CD4-positive, alpha-beta T cell (primary cell): ENCODE results near the gene PLEKHA1. TPM values are rescaled to one million over a fixed set of nuclear protein-coding genes. Genes with fewer than 3 reads are reported as not detected.

Experiments
- ATAC-seq: fragments of 200-7000 bp; cut with Tn5 transposase; one replicate; pipeline ENCODE4 v1.10.0; 2022; ENCODE audit warnings: mild to moderate bottlenecking; ENCODE audit not compliant: poor library complexity
- CTCF ChIA-PET: fragments of 350-600 bp; sonication (Branson Sonifier 250); formaldehyde crosslinking; loops from one replicate; lab custom pipeline; 2021; ENCODE audit warnings: antibody characterized with exemption, inconsistent platforms; lab: Charles Lee
- POLR2A ChIA-PET: fragments of 350-600 bp; sonication (Branson Sonifier 250); formaldehyde crosslinking; loops from one replicate; lab custom pipeline; 2021; ENCODE audit warnings: antibody characterized with exemption, inconsistent platforms; lab: Charles Lee
- DNase-seq, 14 experiments: peaks; one replicate each; pipeline ENCODE4 v3.0.0-alpha.2; 2013 to 2020; ENCODE audit warnings: mixed read lengths in 2 of 14
- H3K27ac ChIP-seq, 2 donors: one replicate each; pipeline versions ENCODE4 v1.5.1 to v1.7.0; 2013; ENCODE audit warnings: low read length in 2 of 2, low read depth in 1 of 2, mild to moderate bottlenecking in 1 of 2
- H3K27me3 ChIP-seq, 2 experiments: 1 replicate in 1 of 2; 2 replicates in 1 of 2; pipeline versions ENCODE4 v1.6.1 to v1.7.0; 2013; ENCODE audit warnings: low read length in 2 of 2, control low read depth in 1 of 2, mild to moderate bottlenecking in 1 of 2, moderate library complexity in 1 of 2; ENCODE audit not compliant: insufficient read depth in 2 of 2, control insufficient read depth in 1 of 2
- H3K36me3 ChIP-seq: one replicate; pipeline ENCODE4 v1.6.1; 2013; ENCODE audit warnings: low read length, control low read depth; ENCODE audit not compliant: insufficient read depth
- H3K4me1 ChIP-seq: one replicate; pipeline ENCODE4 v1.6.1; 2013; ENCODE audit warnings: low read length, control low read depth; ENCODE audit not compliant: insufficient read depth
- H3K4me3 ChIP-seq: one replicate; pipeline ENCODE4 v1.5.1; 2013; ENCODE audit warnings: mild to moderate bottlenecking, low read length, moderate library complexity
- H3K9me3 ChIP-seq, 2 experiments: 1 replicate in 1 of 2; 2 replicates in 1 of 2; pipeline versions ENCODE4 v1.6.1 to v1.7.0; 2013; ENCODE audit warnings: low read length in 2 of 2, mild to moderate bottlenecking in 2 of 2, control low read depth in 1 of 2, moderate library complexity in 1 of 2; ENCODE audit not compliant: control insufficient read depth in 1 of 2, insufficient read depth in 1 of 2
- H3K27ac Mint-ChIP-seq: one replicate; pipeline ENCODE4 v1.8.0; 2020; ENCODE audit warnings: mixed read lengths
- H3K27me3 Mint-ChIP-seq: one replicate; pipeline ENCODE4 v1.8.0; 2021; ENCODE audit warnings: mixed read lengths
- H3K36me3 Mint-ChIP-seq: one replicate; pipeline ENCODE4 v1.8.0; 2021; ENCODE audit warnings: low read depth, mixed read lengths
- H3K4me1 Mint-ChIP-seq: one replicate; pipeline ENCODE4 v1.8.0; 2021; ENCODE audit warnings: low read depth, mixed read lengths
- H3K4me3 Mint-ChIP-seq: one replicate; pipeline ENCODE4 v1.8.0; 2020; ENCODE audit warnings: mild to moderate bottlenecking, mixed read lengths
- H3K9me3 Mint-ChIP-seq: one replicate; pipeline ENCODE4 v1.8.0; 2020; ENCODE audit warnings: mixed read lengths
- CTCF ChIP-seq: fragments of 200-600 bp; IDR thresholded peaks from one replicate; pipeline ENCODE4 v1.8.0; 2022; ENCODE audit warnings: antibody characterized with exemption, mild to moderate bottlenecking
- intact Hi-C, 2 experiments: fragments of 100-400 bp; cut with DNase I in 1 of 2; cut with micrococcal nuclease in 1 of 2; formaldehyde crosslinking; loops; one replicate each; pipeline versions ENCODE4 v1.15.1 to v1.9.0; 2023 to 2025; cut with DNase I, micrococcal nuclease
- total RNA-seq, 174 experiments: library from RNA in 2 of 174; stranded (reverse) in 2 of 174; gene quantifications; one replicate each; pipeline ENCODE4 v1.2.3 and lab custom pipeline; 2021 to 2026

PLEKHA1 gene
- total RNA-seq, 2 experiments from 2014 or later: 24.9 to 26.8 TPM

- Histone ChIP-seq H3K27ac (no peak overlapping the region), H3K9me3 (no peaks in the 10 kb centered on the region), H3K4me3 (no peak overlapping the region), H3K36me3 (no peaks in the 10 kb centered on the region), H3K27me3 (no peaks in the 10 kb centered on the region), H3K4me1 (no peaks in the 10 kb centered on the region)
- Mint-ChIP-seq H3K36me3 (peaks cover 18% of the 10 kb centered on the region), H3K4me1 (no peaks in the 10 kb centered on the region), H3K9me3 (peaks cover 6% of the 10 kb centered on the region), H3K27ac (no peak overlapping the region), H3K27me3 (peaks cover under 1% of the 10 kb centered on the region), H3K4me3 (no peak overlapping the region)
- no peak for TF ChIP-seq CTCF
- intact Hi-C loops: no loop called here
- ATAC-seq (no peak), DNase-seq (no peak)
- ChIA-PET CTCF (no interaction called here), POLR2A (no interaction called here)
Measured at GRCh38 chr10:122441961-122442360, 67.5 kb downstream of the PLEKHA1 start.

GRCh38 chr10:122445469-122445868, 71.0 kb downstream of the PLEKHA1 start:
- ATAC-seq (no peak), DNase-seq (no peak)
- Histone ChIP-seq H3K4me1 (no peaks in the 10 kb centered on the region), H3K4me3 (no peak overlapping the region), H3K27ac (no peak overlapping the region), H3K27me3 (peaks cover 0 to 1% of the 10 kb centered on the region in 2 experiments), H3K9me3 (no peaks in the 10 kb centered on the region), H3K36me3 (no peaks in the 10 kb centered on the region)
- Mint-ChIP-seq H3K9me3 (peaks cover under 1% of the 10 kb centered on the region), H3K4me3 (no peak overlapping the region), H3K27ac (no peak overlapping the region), H3K27me3 (peaks cover 15% of the 10 kb centered on the region), H3K4me1 (no peaks in the 10 kb centered on the region), H3K36me3 (peaks cover 2% of the 10 kb centered on the region)
- TF ChIP-seq CTCF: no peak
- intact Hi-C loops: no loop called here
- ChIA-PET POLR2A (no interaction called here), CTCF (no interaction called here)

- intact Hi-C loops: no loop called here
- DNase-seq (no peak), ATAC-seq (no peak)
- POLR2A ChIA-PET: no interaction called here
- H3K36me3 Mint-ChIP-seq: no peaks in the 10 kb centered on the region
- Histone ChIP-seq H3K27ac (no peak overlapping the region), H3K9me3 (no peaks in the 10 kb centered on the region), H3K4me1 (no peaks in the 10 kb centered on the region), H3K4me3 (no peak overlapping the region), H3K36me3 (no peaks in the 10 kb centered on the region), H3K27me3 (peaks cover 0 to 5% of the 10 kb centered on the region in 2 experiments)
- H3K9me3 Mint-ChIP-seq: no peaks in the 10 kb centered on the region
- CTCF ChIA-PET: interaction anchor here (1.8 kb wide), 1 partner anchor 11 kb away, joined by 4 read pairs; no protein-coding TSS in a partner anchor
- no peak for TF ChIP-seq CTCF
- H3K27me3 Mint-ChIP-seq: peaks cover 19% of the 10 kb centered on the region
- H3K4me1 Mint-ChIP-seq: no peaks in the 10 kb centered on the region
- H3K4me3 Mint-ChIP-seq: no peak overlapping the region
- no peak overlapping the region for H3K27ac Mint-ChIP-seq
Measured at GRCh38 chr10:122445904-122446303, 71.4 kb downstream of the PLEKHA1 start.
